IMR-90 (cell line): ENCODE results near the gene LHX1. TPM values are rescaled to one million over a fixed set of nuclear protein-coding genes. Genes with fewer than 3 reads are reported as not detected.

Experiments used
- ATAC-seq: fragments of 200-7000 bp; cut with Tn5 transposase; 2 replicates; pipeline ENCODE4 v1.9.1; 2020; ENCODE audit warnings: low read depth, mild to moderate bottlenecking, moderate library complexity
- BruUV-seq: library from RNA; stranded (reverse); fragments of 400-500 nt; replicated peaks from 2 replicates; lab custom pipeline; 2021; lab: Mats Ljungman, UMichigan
- CTCF ChIA-PET: fragments of 300-600 bp; formaldehyde crosslinking; extraction: SDS; loops from one replicate; lab custom pipeline; 2021; ENCODE audit warnings: antibody characterized with exemption; lab: Yijun Ruan, JAX
- POLR2A ChIA-PET: fragments of 300-600 bp; sonication (Branson Sonifier 250); formaldehyde crosslinking; loops from one replicate; lab custom pipeline; 2022; ENCODE audit warnings: antibody characterized with exemption; ENCODE audit not compliant: unreplicated experiment; lab: Charles Lee
- DNase-seq: peaks from one replicate; pipeline ENCODE4 v3.0.0; 2013
- H2AFZ ChIP-seq: replicated peaks from 2 replicates; pipeline ENCODE3; 2013; ENCODE audit warnings: low read length, mild to moderate bottlenecking; ENCODE audit not compliant: poor library complexity
- H2AK5ac ChIP-seq: 2 replicates; pipeline ENCODE4 v1.6.1; 2013; ENCODE audit warnings: low read depth, low read length, inconsistent platforms
- H2AK9ac ChIP-seq: replicated peaks from 2 replicates; pipeline ENCODE3; 2013; ENCODE audit warnings: mild to moderate bottlenecking, low read depth, low read length, moderate library complexity; ENCODE audit not compliant: poor library complexity
- H2BK120ac ChIP-seq: 2 replicates; pipeline ENCODE4 v1.6.1; 2013; ENCODE audit warnings: low read depth, low read length, inconsistent platforms
- H2BK15ac ChIP-seq: 3 replicates; pipeline ENCODE4 v1.6.1; 2013; ENCODE audit warnings: low read depth, low read length, inconsistent platforms
- H2BK20ac ChIP-seq: 2 replicates; pipeline ENCODE4 v1.6.1; 2013; ENCODE audit warnings: low read depth, mild to moderate bottlenecking, inconsistent platforms, low read length, moderate library complexity
- H2BK5ac ChIP-seq: 2 replicates; pipeline ENCODE4 v1.6.1; 2013; ENCODE audit warnings: mild to moderate bottlenecking, low read depth, low read length, inconsistent platforms; ENCODE audit not compliant: poor library complexity, severe bottlenecking
- H3K14ac ChIP-seq: replicated peaks from 2 replicates; pipeline ENCODE4 v1.6.1; 2013; ENCODE audit warnings: low read depth, low read length, inconsistent platforms
- H3K18ac ChIP-seq: 2 replicates; pipeline ENCODE4 v1.6.1; 2013; ENCODE audit warnings: low read depth, low read length, control low read depth
- H3K23ac ChIP-seq: 2 replicates; pipeline ENCODE4 v1.6.1; 2013; ENCODE audit warnings: low read depth, low read length, inconsistent platforms
- H3K27ac ChIP-seq: 2 replicates; pipeline ENCODE4 v1.5.1; 2013; ENCODE audit warnings: mild to moderate bottlenecking, control low read depth, low read length; ENCODE audit not compliant: insufficient read depth
- H3K27me3 ChIP-seq: 2 replicates; pipeline ENCODE4 v1.6.1; 2013; ENCODE audit warnings: low read length; ENCODE audit not compliant: control insufficient read depth, insufficient read depth
- H3K36me3 ChIP-seq: 2 replicates; pipeline ENCODE4 v1.6.1; 2013; ENCODE audit warnings: low read length, mixed read lengths; ENCODE audit not compliant: control insufficient read depth, insufficient read depth
- H3K4ac ChIP-seq: 2 replicates; pipeline ENCODE4 v1.6.1; 2013; ENCODE audit warnings: low read depth, low read length, inconsistent platforms
- H3K4me1 ChIP-seq: 2 replicates; pipeline ENCODE4 v1.6.1; 2013; ENCODE audit warnings: low read length, mixed read lengths; ENCODE audit not compliant: control insufficient read depth, insufficient read depth
- H3K4me2 ChIP-seq: 2 replicates; pipeline ENCODE4 v1.6.1; 2013; ENCODE audit warnings: low read depth, mild to moderate bottlenecking, control low read depth, low read length, moderate library complexity
- H3K4me3 ChIP-seq: 2 replicates; pipeline ENCODE4 v1.5.1; 2013; ENCODE audit warnings: low read depth, mild to moderate bottlenecking, control low read depth, low read length, moderate library complexity; ENCODE audit not compliant: insufficient read depth
- H3K56ac ChIP-seq: 2 replicates; pipeline ENCODE4 v1.6.1; 2013; ENCODE audit warnings: low read length, inconsistent platforms; ENCODE audit not compliant: insufficient read depth; ENCODE audit errors: extremely low read depth
- H3K79me1 ChIP-seq, 2 experiments: 2 replicates each; pipeline ENCODE4 v1.6.1; 2013; ENCODE audit warnings: low read length in 2 of 2, inconsistent platforms in 1 of 2, low read depth in 1 of 2
- H3K9ac ChIP-seq: 2 replicates; pipeline ENCODE4 v1.6.1; 2013; ENCODE audit warnings: low read depth, low read length, control low read depth
- H3K9me1 ChIP-seq: 2 replicates; pipeline ENCODE4 v1.6.1; 2013; ENCODE audit warnings: low read length, inconsistent platforms; ENCODE audit not compliant: insufficient read depth
- H3K9me3 ChIP-seq: 2 replicates; pipeline ENCODE4 v1.6.1; 2013; ENCODE audit warnings: low read length; ENCODE audit not compliant: control insufficient read depth, insufficient read depth
- H4K20me1 ChIP-seq: 2 replicates; pipeline ENCODE4 v1.6.1; 2013; ENCODE audit warnings: low read length, inconsistent platforms; ENCODE audit not compliant: insufficient read depth
- H4K5ac ChIP-seq: 2 replicates; pipeline ENCODE4 v1.6.1; 2013; ENCODE audit warnings: mild to moderate bottlenecking, low read depth, low read length, control low read depth
- H4K8ac ChIP-seq, 2 experiments: 2 replicates each; pipeline ENCODE4 v1.6.1; 2013; ENCODE audit warnings: low read depth in 2 of 2, low read length in 2 of 2, control low read depth in 1 of 2, inconsistent platforms in 1 of 2
- H4K91ac ChIP-seq: 2 replicates; pipeline ENCODE4 v1.6.1; 2013; ENCODE audit warnings: low read depth, low read length, inconsistent platforms; ENCODE audit not compliant: insufficient read depth
- CTCF ChIP-seq: conservative IDR thresholded peaks from 2 replicates; pipeline ENCODE4 v1.5.1; 2012; ENCODE audit warnings: mild to moderate bottlenecking, low read depth, low read length, improper control_type of control experiment
- MAZ ChIP-seq: IDR thresholded peaks from 2 replicates; pipeline ENCODE4 v1.6.1; 2012; ENCODE audit warnings: low read depth, mild to moderate bottlenecking, low read length, improper control_type of control experiment, moderate library complexity, borderline replicate concordance
- WGBS, 2 experiments: methylation state at CpG; one replicate each; pipeline versions ENCODE4 v1.1.5 to v1.1.7; 2013; ENCODE audit warnings: missing lambda C conversion rate in 2 of 2; ENCODE audit not compliant: insufficient read length in 1 of 2; ENCODE audit errors: extremely low coverage in 2 of 2; 5-methylcytosine and 5-hydroxymethylcytosine counted together
- dilution Hi-C: fragments of 300-500 bp; cut with HindIII; formaldehyde crosslinking; loops from one replicate; pipeline ENCODE4 v1.14.3; 2018; ENCODE audit warnings: low sequenced_read_pairs; ENCODE audit not compliant: unreplicated experiment
- in situ Hi-C: fragments of 300-500 bp; cut with MboI; formaldehyde crosslinking; loops from 3 replicates; pipeline ENCODE4 v1.14.3; 2019; ENCODE audit warnings: low sequenced_read_pairs, inconsistent platforms, mixed read lengths
- intact Hi-C: fragments of 100-400 bp; cut with micrococcal nuclease; formaldehyde crosslinking; loops from 2 replicates; pipeline ENCODE4 v1.10.0; 2022
- polyA plus RNA-seq, 3 experiments: library from polyadenylated mRNA; depleted of rRNA; stranded (reverse); fragments of >200 nt; gene quantifications; 2 replicates each; pipeline ENCODE4 v1.2.3, GENCODE V29; 2012; ENCODE audit warnings: low replicate concordance in 1 of 3
- total RNA-seq: library from RNA; depleted of rRNA; stranded (reverse); fragments of >200 nt; gene quantifications from 2 replicates; pipeline ENCODE4 v1.2.3, GENCODE V29; 2012

LHX1 gene
- total and polyA plus RNA-seq, 2 of the 4 experiments (the other 2 are of a cell fraction) = not detected

- 0 out of 2 replicates have a peak, but pooled peaks cover 3% of the 10 kb centered on the region for H3K9me1 ChIP-seq
- dilution Hi-C loops (no loop called here), intact Hi-C loops (loop anchor here (10.0 kb wide), 1 partner anchor 306 kb away; no protein-coding TSS in a partner anchor), in situ Hi-C loops (no loop called here)
- H2BK20ac ChIP-seq = no peak overlapping the region
- no peaks in the 10 kb centered on the region for H3K36me3 ChIP-seq
- CTCF ChIA-PET = no interaction called here
- H2BK15ac ChIP-seq = no peak overlapping the region
- no peak overlapping the region for H4K5ac ChIP-seq
- H3K14ac ChIP-seq = no peak overlapping the region
- no peak overlapping the region for H2BK5ac ChIP-seq
- 3% methylated on average over 17 of the region's 52 CpGs; no CpG with 5 or more reads in 1 of the 2 experiments for WGBS, 2 experiments
- no peak overlapping the region for H3K4me2 ChIP-seq
- H3K23ac ChIP-seq = no peak overlapping the region; the same call in 1 of the 2 replicates
- H3K9me3 ChIP-seq = peaks cover 16% of the 10 kb centered on the region
- H3K4ac ChIP-seq = no peak overlapping the region
- H4K8ac ChIP-seq = no peak overlapping the region
- no peak overlapping the region for H2BK120ac ChIP-seq
- H3K4me1 ChIP-seq = peaks cover 7% of the 10 kb centered on the region; the same call in 1 of the 2 replicates
- no peak overlapping the region for H3K9ac ChIP-seq
- H3K56ac ChIP-seq = no peak overlapping the region
- H4K91ac ChIP-seq = no peak overlapping the region
- no peak overlapping the region for H2AK5ac ChIP-seq
- no peak overlapping the region for H3K18ac ChIP-seq
- peaks cover 25% of the 10 kb centered on the region for H4K20me1 ChIP-seq
- no peak overlapping the region for H3K4me3 ChIP-seq
- no TSS peak for BruUV-seq
- H2AK9ac ChIP-seq = no peak overlapping the region
- H3K27ac ChIP-seq = no peak overlapping the region
- H3K27me3 ChIP-seq = peaks cover 94% of the 10 kb centered on the region
- DNase-seq = no peak
- no peak for ATAC-seq
- no peaks in the 10 kb centered on the region for H3K79me1 ChIP-seq
- peak overlapping the region; percentile 9 for H2AFZ ChIP-seq
- no peak for TF ChIP-seq MAZ
- no peak for TF ChIP-seq CTCF
- POLR2A ChIA-PET = no interaction called here
Observed at GRCh38 chr17:36940313-36941264, 3.3 kb downstream of the LHX1 start.
